ENCODE measurements around the gene CHRNA7. TPM values are rescaled to one million over a fixed set of nuclear protein-coding genes. Genes with fewer than 3 reads are reported as not detected.
"Not testable (repeated sequence)": the region's sequence is repeated elsewhere in the genome, so short reads cannot be mapped to it uniquely, and the experiment has no call there.

The CHRNA7 gene
- polyA plus RNA-seq, 4 donors: 11.1 to 21.1 (median 12.8) TPM

GRCh38 chr15:32165775-32166174, 135.5 kb downstream of the CHRNA7 start:
- DNase-seq (ENCODE audit: low read depth in 4 of 4, low spot score in 3 of 4): not testable (repeated sequence)

GRCh38 chr15:32166270-32166669, 136.0 kb downstream of the CHRNA7 start:
- not testable (repeated sequence) for DNase-seq (ENCODE audit: low read depth in 4 of 4, low spot score in 3 of 4)

GRCh38 chr15:32167913-32168312, 137.6 kb downstream of the CHRNA7 start:
- DNase-seq (ENCODE audit: low read depth in 4 of 4, low spot score in 3 of 4): not testable (repeated sequence)

- DNase-seq (ENCODE audit: low read depth in 4 of 4, low spot score in 3 of 4): not testable (repeated sequence)
Observed at GRCh38 chr15:32180579-32180978, 150.3 kb downstream of the CHRNA7 start.

- not testable (repeated sequence) for DNase-seq (ENCODE audit: low read depth in 4 of 4, low spot score in 3 of 4)
Observed at GRCh38 chr15:32193780-32194179, 163.5 kb downstream of the CHRNA7 start.

GRCh38 chr15:32196206-32196605, 165.9 kb downstream of the CHRNA7 start:
- not testable (repeated sequence) for DNase-seq (ENCODE audit: low read depth in 4 of 4, low spot score in 3 of 4)

GRCh38 chr15:32198938-32199337, 168.6 kb downstream of the CHRNA7 start:
- not testable (repeated sequence) for DNase-seq (ENCODE audit: low read depth in 4 of 4, low spot score in 3 of 4)

GRCh38 chr15:32209081-32209480, 178.8 kb downstream of the CHRNA7 start:
- not testable (repeated sequence) for DNase-seq (ENCODE audit: low read depth in 4 of 4, low spot score in 3 of 4)

- no peak for DNase-seq (ENCODE audit: low read depth in 4 of 4, low spot score in 3 of 4)
Observed at GRCh38 chr15:32218666-32219065, 188.4 kb downstream of the CHRNA7 start.

Other genes starting within 250 kb of the CHRNA7 start
- gene OTUD7A, start 159.8 kb upstream of the CHRNA7 start, polyA plus RNA-seq (ENCODE audit: insufficient read length in 4 of 4): 1 to 10 TPM; 1.4 to 2.3 (median 1.9) TPM